T-helper 17 cell (primary cell): ENCODE measurements around the gene PPFIBP2. TPM values are rescaled to one million over a fixed set of nuclear protein-coding genes. Genes with fewer than 3 reads are reported as not detected.

Source experiments
- ATAC-seq: fragments of 150-1000 bp; cut with Tn5 transposase; 2 replicates; pipeline ENCODE4 v1.10.0; 2021; ENCODE audit warnings: mild to moderate bottlenecking, moderate library complexity
- DNase-seq, 3 donors: peaks; one replicate each; pipeline versions ENCODE4 v3.0.0 to v3.0.0-alpha.2; 2020 to 2021
- H3K9me3 ChIP-seq: one replicate; pipeline ENCODE4 v1.7.0; 2013; ENCODE audit warnings: low read length, mild to moderate bottlenecking; ENCODE audit not compliant: control insufficient read depth, poor library complexity, severe bottlenecking
- H3K27ac Mint-ChIP-seq: one replicate; pipeline ENCODE4 v1.8.0; 2022; ENCODE audit warnings: mild to moderate bottlenecking, moderate library complexity, mixed read lengths
- H3K27me3 Mint-ChIP-seq: one replicate; pipeline ENCODE4 v1.8.0; 2022; ENCODE audit warnings: mixed read lengths
- H3K36me3 Mint-ChIP-seq: one replicate; pipeline ENCODE4 v1.8.0; 2022; ENCODE audit warnings: low read depth, mixed read lengths
- H3K4me1 Mint-ChIP-seq: one replicate; pipeline ENCODE4 v1.8.0; 2022; ENCODE audit warnings: mild to moderate bottlenecking, mixed read lengths
- H3K4me3 Mint-ChIP-seq: one replicate; pipeline ENCODE4 v1.8.0; 2022; ENCODE audit warnings: mild to moderate bottlenecking, moderate library complexity, mixed read lengths
- total RNA-seq, 4 donors: library from RNA in 2 of 4; stranded (reverse) in 2 of 4; gene quantifications; one replicate each; pipeline ENCODE4 v1.2.3 and lab custom pipeline; 2022 to 2026

The PPFIBP2 gene
- total RNA-seq, 2 donors from 2014 or later: 26.2 to 40.6 TPM

GRCh38 chr11:7696424-7696823, 182.6 kb downstream of the PPFIBP2 start:
- no peak for ATAC-seq
- H3K9me3 ChIP-seq: no peaks in the 10 kb centered on the region
- Mint-ChIP-seq H3K4me3 (no peak overlapping the region), H3K36me3 (peaks cover 5% of the 10 kb centered on the region), H3K4me1 (peaks cover 4% of the 10 kb centered on the region), H3K27me3 (peaks cover 65% of the 10 kb centered on the region), H3K27ac (no peak overlapping the region)
- DNase-seq: no peak

Other genes starting within 250 kb of the PPFIBP2 start
- gene OLFML1, start 28.5 kb upstream of the PPFIBP2 start, total RNA-seq: not detected
- gene CYB5R2, start 159.5 kb downstream of the PPFIBP2 start, total RNA-seq: under 1 TPM in 1 of 2 donors, not detected in 1; 0.20 TPM
- not detected for gene OVCH2, start 192.5 kb downstream of the PPFIBP2 start, total RNA-seq